Prostate gland (tissue), 2 donors: ENCODE results near the gene KLLN.

Experiments used
- CTCF ChIP-seq, 4 experiments: fragments of 200-600 bp in 2 of 4; fragments of 450-650 bp in 2 of 4; sonication (generic) in 2 of 4; IDR thresholded peaks; 1 replicate in 3 of 4; 2 replicates in 1 of 4; pipeline ENCODE4 v1.5.1; 2016 to 2019; ENCODE audit warnings: antibody characterized with exemption in 4 of 4, mild to moderate bottlenecking in 2 of 4, moderate library complexity in 2 of 4
- POLR2A ChIP-seq: fragments of 450-650 bp; IDR thresholded peaks from one replicate; pipeline ENCODE4 v1.6.1; 2016; ENCODE audit warnings: antibody characterized with exemption, mild to moderate bottlenecking
- POLR2AphosphoS5 ChIP-seq: sonication (generic); formaldehyde crosslinking; IDR thresholded peaks from one replicate; pipeline ENCODE4 v1.6.1; 2017; ENCODE audit warnings: antibody characterized with exemption

- TF ChIP-seq CTCF (IDR thresholded peaks at IDR 0.05) (no peak), POLR2A (no peak), POLR2AphosphoS5 (no peak)
These were observed 36.7 kb downstream of the KLLN start for GRCh38 chr10:87826653-87827052.
